SK-N-SH treated with all-trans-retinoic acid at 6 μM for 48 hours (cell line): Measurements from ENCODE around the gene BABAM2.

Source experiments
- ATAC-seq: fragments of 200-7000 bp; cut with Tn5 transposase; 3 replicates; pipeline ENCODE4 v1.9.1; 2020; ENCODE audit warnings: mild to moderate bottlenecking, moderate library complexity
- ARNTL ChIP-seq: fragments of 450-650 bp; formaldehyde crosslinking; IDR thresholded peaks from 2 replicates; pipeline ENCODE4 v1.5.0; 2020; ENCODE audit warnings: low read depth, mild to moderate bottlenecking, moderate library complexity, borderline replicate concordance
- BACH2 ChIP-seq: fragments of 250-450 bp; sonication (Bioruptor Pico); IDR thresholded peaks from 2 replicates; pipeline ENCODE4 v1.9.0; 2021; ENCODE audit warnings: mild to moderate bottlenecking, borderline replicate concordance
- CSDC2 ChIP-seq: fragments of 250-450 bp; sonication (Bioruptor Pico); IDR thresholded peaks from 2 replicates; pipeline ENCODE4 v1.5.0; 2020; ENCODE audit warnings: mild to moderate bottlenecking, moderate library complexity
- GLIS3 ChIP-seq: fragments of 250-450 bp; sonication (Bioruptor Pico); IDR thresholded peaks from 2 replicates; pipeline ENCODE4 v1.5.0; 2020; ENCODE audit warnings: mild to moderate bottlenecking, moderate library complexity
- ISL1 ChIP-seq: fragments of 250-450 bp; sonication (Bioruptor Pico); IDR thresholded peaks from 2 replicates; pipeline ENCODE4 v2.1.2; 2022; ENCODE audit warnings: mild to moderate bottlenecking, moderate library complexity
- OSR1 ChIP-seq: fragments of 250-450 bp; sonication (Bioruptor Pico); IDR thresholded peaks from 2 replicates; pipeline ENCODE4 v1.8.0; 2022; ENCODE audit warnings: moderate library complexity, mild to moderate bottlenecking, inconsistent platforms
- RARB ChIP-seq: fragments of 250-450 bp; sonication (Bioruptor Pico); IDR thresholded peaks from 2 replicates; pipeline ENCODE4 v1.8.0; 2021; ENCODE audit warnings: mild to moderate bottlenecking, moderate library complexity
- SNAI2 ChIP-seq: fragments of 250-450 bp; sonication (Bioruptor Pico); IDR thresholded peaks from 2 replicates; pipeline ENCODE4 v1.5.0; 2020; ENCODE audit warnings: mild to moderate bottlenecking, moderate library complexity
- TCF4 ChIP-seq: fragments of 250-450 bp; sonication (Bioruptor Pico); IDR thresholded peaks from 2 replicates; pipeline ENCODE4 v1.8.0; 2021; ENCODE audit warnings: mild to moderate bottlenecking, moderate library complexity, borderline replicate concordance
- TOX ChIP-seq: fragments of 250-450 bp; sonication (Bioruptor Pico); IDR thresholded peaks from 2 replicates; pipeline ENCODE4 v1.8.0; 2021; ENCODE audit warnings: mild to moderate bottlenecking, moderate library complexity, borderline replicate concordance
- ZC3H10 ChIP-seq: fragments of 250-450 bp; sonication (Bioruptor Pico); IDR thresholded peaks from 2 replicates; pipeline ENCODE4 v1.5.1; 2021; ENCODE audit warnings: mild to moderate bottlenecking, moderate library complexity
- ZFP3 ChIP-seq: fragments of 250-450 bp; sonication (Bioruptor Pico); IDR thresholded peaks from 2 replicates; pipeline ENCODE4 v1.5.0; 2020; ENCODE audit warnings: mild to moderate bottlenecking, moderate library complexity
- ZFP30 ChIP-seq: fragments of 450-650 bp; formaldehyde crosslinking; IDR thresholded peaks from 2 replicates; pipeline ENCODE4 v1.5.0; 2022; ENCODE audit warnings: mild to moderate bottlenecking, moderate library complexity
- ZNF565 ChIP-seq: fragments of 450-650 bp; formaldehyde crosslinking; conservative IDR thresholded peaks from 2 replicates; pipeline ENCODE4 v1.5.0; 2020; ENCODE audit warnings: low read depth, mild to moderate bottlenecking, moderate library complexity
- ZNF70 ChIP-seq: fragments of 450-650 bp; formaldehyde crosslinking; IDR thresholded peaks from 2 replicates; pipeline ENCODE4 v1.5.0; 2020; ENCODE audit warnings: mild to moderate bottlenecking, moderate library complexity
- ZNF8 ChIP-seq: fragments of 450-650 bp; formaldehyde crosslinking; IDR thresholded peaks from 2 replicates; pipeline ENCODE4 v1.5.0; 2020; ENCODE audit warnings: mild to moderate bottlenecking, moderate library complexity
- TF ChIP-seq, protein P1 (sequence below): fragments of 250-450 bp; sonication (Bioruptor Pico); IDR thresholded peaks from 2 replicates; pipeline ENCODE4 v1.5.1; 2020; ENCODE audit warnings: low read depth, mild to moderate bottlenecking, moderate library complexity
- TF ChIP-seq, protein P2 (sequence below): fragments of 250-450 bp; sonication (Bioruptor Pico); IDR thresholded peaks from 2 replicates; pipeline ENCODE4 v1.5.1; 2021; ENCODE audit warnings: mild to moderate bottlenecking, moderate library complexity
- TF ChIP-seq, protein P3 (sequence below): fragments of 250-450 bp; sonication (Bioruptor Pico); IDR thresholded peaks from 2 replicates; pipeline ENCODE4 v1.8.0; 2021; ENCODE audit warnings: low read depth, mild to moderate bottlenecking, moderate library complexity, borderline replicate concordance

BABAM2 gene

DNA sequence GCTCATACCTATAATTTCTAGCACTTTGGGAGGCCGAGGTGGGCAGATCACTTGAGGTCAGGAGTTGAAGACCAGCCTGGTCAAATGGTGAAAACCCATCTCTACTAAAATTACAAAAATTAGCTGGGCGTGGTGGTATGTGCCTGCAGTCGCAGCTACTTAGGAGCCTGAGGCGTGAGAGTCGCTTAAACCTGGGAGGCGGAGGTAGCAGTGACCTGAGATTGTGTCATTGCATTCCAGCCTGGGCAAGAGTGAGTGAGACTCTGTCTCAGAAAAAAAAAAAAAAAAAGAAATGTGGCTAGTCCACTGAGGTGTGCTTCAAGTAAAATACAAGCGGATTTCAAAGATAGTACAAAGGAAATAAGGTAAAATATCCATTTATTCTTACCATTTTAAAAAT lies 46.5 kb upstream of the BABAM2 start:
- ATAC-seq, result no peak
- TF ChIP-seq RARB (no peak), TOX (no peak), ZFP30 (CRISPR knock-in tag) (no peak), ZNF565 (CRISPR knock-in tag) (no peak), OSR1 (CRISPR knock-in tag) (no peak), SNAI2 (CRISPR knock-in tag) (no peak), GLIS3 (CRISPR knock-in tag) (no peak), ZNF70 (CRISPR knock-in tag) (no peak), ZNF8 (CRISPR knock-in tag) (no peak), ZC3H10 (CRISPR knock-in tag) (no peak), ZFP3 (no peak), CSDC2 (no peak)
- TF ChIP-seq, protein P1, sequence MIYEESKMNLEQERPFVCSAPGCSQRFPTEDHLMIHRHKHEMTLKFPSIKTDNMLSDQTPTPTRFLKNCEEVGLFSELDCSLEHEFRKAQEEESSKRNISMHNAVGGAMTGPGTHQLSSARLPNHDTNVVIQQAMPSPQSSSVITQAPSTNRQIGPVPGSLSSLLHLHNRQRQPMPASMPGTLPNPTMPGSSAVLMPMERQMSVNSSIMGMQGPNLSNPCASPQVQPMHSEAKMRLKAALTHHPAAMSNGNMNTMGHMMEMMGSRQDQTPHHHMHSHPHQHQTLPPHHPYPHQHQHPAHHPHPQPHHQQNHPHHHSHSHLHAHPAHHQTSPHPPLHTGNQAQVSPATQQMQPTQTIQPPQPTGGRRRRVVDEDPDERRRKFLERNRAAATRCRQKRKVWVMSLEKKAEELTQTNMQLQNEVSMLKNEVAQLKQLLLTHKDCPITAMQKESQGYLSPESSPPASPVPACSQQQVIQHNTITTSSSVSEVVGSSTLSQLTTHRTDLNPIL (CRISPR knock-in tag), result no peak
- TF ChIP-seq, protein P2, sequence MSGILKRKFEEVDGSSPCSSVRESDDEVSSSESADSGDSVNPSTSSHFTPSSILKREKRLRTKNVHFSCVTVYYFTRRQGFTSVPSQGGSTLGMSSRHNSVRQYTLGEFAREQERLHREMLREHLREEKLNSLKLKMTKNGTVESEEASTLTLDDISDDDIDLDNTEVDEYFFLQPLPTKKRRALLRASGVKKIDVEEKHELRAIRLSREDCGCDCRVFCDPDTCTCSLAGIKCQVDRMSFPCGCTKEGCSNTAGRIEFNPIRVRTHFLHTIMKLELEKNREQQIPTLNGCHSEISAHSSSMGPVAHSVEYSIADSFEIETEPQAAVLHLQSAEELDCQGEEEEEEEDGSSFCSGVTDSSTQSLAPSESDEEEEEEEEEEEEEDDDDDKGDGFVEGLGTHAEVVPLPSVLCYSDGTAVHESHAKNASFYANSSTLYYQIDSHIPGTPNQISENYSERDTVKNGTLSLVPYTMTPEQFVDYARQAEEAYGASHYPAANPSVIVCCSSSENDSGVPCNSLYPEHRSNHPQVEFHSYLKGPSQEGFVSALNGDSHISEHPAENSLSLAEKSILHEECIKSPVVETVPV (CRISPR knock-in tag), result no peak

DNA sequence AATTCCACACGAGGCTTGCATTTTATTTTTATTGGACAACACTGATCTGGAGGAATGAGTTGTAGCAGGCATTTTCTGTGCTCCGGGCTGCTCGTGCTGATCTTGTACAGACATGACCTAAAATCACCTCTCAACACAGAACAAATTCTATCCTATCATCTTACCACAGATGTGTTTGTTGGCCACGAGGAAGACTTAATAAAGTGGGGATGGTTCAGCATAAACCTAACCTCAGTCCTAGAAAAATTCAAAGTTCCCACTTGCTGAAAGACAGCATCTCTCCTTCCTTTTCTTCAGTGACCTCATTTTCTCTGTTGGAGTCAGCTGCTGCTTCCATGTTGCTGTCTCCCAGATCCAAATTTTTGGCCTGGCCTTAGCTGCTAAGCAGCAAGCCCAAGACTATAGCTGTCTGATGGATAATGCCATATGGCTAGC lies 45.7 kb upstream of the BABAM2 start:
- ATAC-seq, result peak; percentile 54; the same call in 2 of the 3 replicates

DNA sequence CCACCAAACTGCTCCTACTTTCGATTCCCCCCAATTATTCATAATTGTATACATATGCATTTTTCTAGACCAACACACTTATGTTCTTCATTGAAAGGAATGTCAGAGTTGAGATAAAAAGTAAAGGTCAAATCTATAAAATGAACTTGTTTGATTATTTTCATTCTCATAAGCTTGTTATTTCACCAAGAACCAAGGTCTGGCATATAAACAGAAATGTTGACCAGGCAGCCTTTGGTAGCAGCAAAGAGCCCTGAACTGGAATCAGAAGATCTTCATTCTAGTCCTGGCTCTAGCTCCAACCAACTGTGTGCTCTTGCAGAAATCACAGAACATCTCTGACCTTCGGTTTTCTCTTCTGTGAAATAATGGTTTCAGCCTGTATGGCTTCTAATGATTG lies 43.2 kb upstream of the BABAM2 start:
- ATAC-seq, result no peak
- TF ChIP-seq, protein P2 (CRISPR knock-in tag), result no peak
- TF ChIP-seq TOX (no peak), ZC3H10 (CRISPR knock-in tag) (no peak), ZFP3 (no peak), ARNTL (CRISPR knock-in tag) (no peak), ZNF565 (CRISPR knock-in tag) (no peak), TCF4 (CRISPR knock-in tag) (no peak), RARB (no peak)
- TF ChIP-seq, protein P1 (CRISPR knock-in tag), result no peak

More for the DNA sequence above, 45.7 kb upstream of the BABAM2 start:
- TF ChIP-seq ARNTL (CRISPR knock-in tag) (no peak), BACH2 (no peak), ISL1 (CRISPR knock-in tag) (no peak), SNAI2 (CRISPR knock-in tag) (no peak), ZC3H10 (CRISPR knock-in tag) (no peak), ZNF70 (CRISPR knock-in tag) (no peak), ZNF8 (CRISPR knock-in tag) (no peak), TCF4 (CRISPR knock-in tag) (no peak), OSR1 (CRISPR knock-in tag) (no peak)
- TF ChIP-seq, protein P3, sequence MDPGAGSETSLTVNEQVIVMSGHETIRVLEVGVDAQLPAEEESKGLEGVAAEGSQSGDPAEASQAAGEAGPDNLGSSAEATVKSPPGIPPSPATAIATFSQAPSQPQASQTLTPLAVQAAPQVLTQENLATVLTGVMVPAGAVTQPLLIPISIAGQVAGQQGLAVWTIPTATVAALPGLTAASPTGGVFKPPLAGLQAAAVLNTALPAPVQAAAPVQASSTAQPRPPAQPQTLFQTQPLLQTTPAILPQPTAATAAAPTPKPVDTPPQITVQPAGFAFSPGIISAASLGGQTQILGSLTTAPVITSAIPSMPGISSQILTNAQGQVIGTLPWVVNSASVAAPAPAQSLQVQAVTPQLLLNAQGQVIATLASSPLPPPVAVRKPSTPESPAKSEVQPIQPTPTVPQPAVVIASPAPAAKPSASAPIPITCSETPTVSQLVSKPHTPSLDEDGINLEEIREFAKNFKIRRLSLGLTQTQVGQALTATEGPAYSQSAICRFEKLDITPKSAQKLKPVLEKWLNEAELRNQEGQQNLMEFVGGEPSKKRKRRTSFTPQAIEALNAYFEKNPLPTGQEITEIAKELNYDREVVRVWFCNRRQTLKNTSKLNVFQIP (CRISPR knock-in tag), result no peak
- TF ChIP-seq, protein P1 (CRISPR knock-in tag), result no peak
- TF ChIP-seq, protein P2 (CRISPR knock-in tag), result no peak
